Uterus (tissue), 2 donors: ENCODE results near the gene BTBD2.

Source experiments
- CTCF ChIP-seq, 4 experiments: fragments of 200-600 bp in 2 of 4; fragments of 450-650 bp in 2 of 4; sonication (generic) in 2 of 4; IDR thresholded peaks; one replicate each; pipeline ENCODE4 v1.5.1; 2016 to 2019; ENCODE audit warnings: antibody characterized with exemption in 4 of 4, mild to moderate bottlenecking in 2 of 4, moderate library complexity in 1 of 4
- POLR2A ChIP-seq, 2 donors: fragments of 450-650 bp; IDR thresholded peaks; one replicate each; pipeline ENCODE4 v1.6.1; 2016; ENCODE audit warnings: antibody characterized with exemption in 2 of 2, mild to moderate bottlenecking in 1 of 2, moderate library complexity in 1 of 2

GRCh38 chr19:2033115-2033824 is 17.8 kb upstream of the BTBD2 start:
- TF ChIP-seq POLR2A (IDR thresholded peaks at IDR 0.05) (no peak), CTCF (IDR thresholded peaks at IDR 0.05) (no peak)
